ENCODE measurements around the gene ANKRD13D. TPM values are rescaled to one million over a fixed set of nuclear protein-coding genes. Genes with fewer than 3 reads are reported as not detected.

The ANKRD13D gene
- total and polyA plus RNA-seq, 2 experiments from 2014 or later, result 20.3 to 30.8 TPM

- TF ChIP-seq POLR2AphosphoS5 (IDR thresholded peaks at IDR 0.05; ENCODE audit: low read depth) (no peak), ZNF331 (CRISPR knock-in tag; IDR thresholded peaks at IDR 0.05; ENCODE audit: low read depth) (no peak), NANOG (IDR thresholded peaks at IDR 0.05; ENCODE audit: borderline replicate concordance) (no peak), EZH2 (IDR thresholded peaks at IDR 0.05; ENCODE audit: low read depth, unreplicated experiment) (no peak), CREB1 (CRISPR knock-in tag; IDR thresholded peaks at IDR 0.05; ENCODE audit: low read depth) (no peak), JUNB (IDR thresholded peaks at IDR 0.05; ENCODE audit: unreplicated experiment) (no peak), EZH2phosphoT487 (IDR thresholded peaks at IDR 0.05; ENCODE audit: unreplicated experiment) (no peak), ZNF114 (CRISPR knock-in tag; IDR thresholded peaks at IDR 0.05) (no peak), STAT1 (IDR thresholded peaks at IDR 0.05; ENCODE audit: unreplicated experiment) (no peak)
- TF ChIP-seq, protein P1, sequence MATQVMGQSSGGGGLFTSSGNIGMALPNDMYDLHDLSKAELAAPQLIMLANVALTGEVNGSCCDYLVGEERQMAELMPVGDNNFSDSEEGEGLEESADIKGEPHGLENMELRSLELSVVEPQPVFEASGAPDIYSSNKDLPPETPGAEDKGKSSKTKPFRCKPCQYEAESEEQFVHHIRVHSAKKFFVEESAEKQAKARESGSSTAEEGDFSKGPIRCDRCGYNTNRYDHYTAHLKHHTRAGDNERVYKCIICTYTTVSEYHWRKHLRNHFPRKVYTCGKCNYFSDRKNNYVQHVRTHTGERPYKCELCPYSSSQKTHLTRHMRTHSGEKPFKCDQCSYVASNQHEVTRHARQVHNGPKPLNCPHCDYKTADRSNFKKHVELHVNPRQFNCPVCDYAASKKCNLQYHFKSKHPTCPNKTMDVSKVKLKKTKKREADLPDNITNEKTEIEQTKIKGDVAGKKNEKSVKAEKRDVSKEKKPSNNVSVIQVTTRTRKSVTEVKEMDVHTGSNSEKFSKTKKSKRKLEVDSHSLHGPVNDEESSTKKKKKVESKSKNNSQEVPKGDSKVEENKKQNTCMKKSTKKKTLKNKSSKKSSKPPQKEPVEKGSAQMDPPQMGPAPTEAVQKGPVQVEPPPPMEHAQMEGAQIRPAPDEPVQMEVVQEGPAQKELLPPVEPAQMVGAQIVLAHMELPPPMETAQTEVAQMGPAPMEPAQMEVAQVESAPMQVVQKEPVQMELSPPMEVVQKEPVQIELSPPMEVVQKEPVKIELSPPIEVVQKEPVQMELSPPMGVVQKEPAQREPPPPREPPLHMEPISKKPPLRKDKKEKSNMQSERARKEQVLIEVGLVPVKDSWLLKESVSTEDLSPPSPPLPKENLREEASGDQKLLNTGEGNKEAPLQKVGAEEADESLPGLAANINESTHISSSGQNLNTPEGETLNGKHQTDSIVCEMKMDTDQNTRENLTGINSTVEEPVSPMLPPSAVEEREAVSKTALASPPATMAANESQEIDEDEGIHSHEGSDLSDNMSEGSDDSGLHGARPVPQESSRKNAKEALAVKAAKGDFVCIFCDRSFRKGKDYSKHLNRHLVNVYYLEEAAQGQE (IDR thresholded peaks at IDR 0.05; ENCODE audit: unreplicated experiment), result no peak
- TF ChIP-seq, protein P2, sequence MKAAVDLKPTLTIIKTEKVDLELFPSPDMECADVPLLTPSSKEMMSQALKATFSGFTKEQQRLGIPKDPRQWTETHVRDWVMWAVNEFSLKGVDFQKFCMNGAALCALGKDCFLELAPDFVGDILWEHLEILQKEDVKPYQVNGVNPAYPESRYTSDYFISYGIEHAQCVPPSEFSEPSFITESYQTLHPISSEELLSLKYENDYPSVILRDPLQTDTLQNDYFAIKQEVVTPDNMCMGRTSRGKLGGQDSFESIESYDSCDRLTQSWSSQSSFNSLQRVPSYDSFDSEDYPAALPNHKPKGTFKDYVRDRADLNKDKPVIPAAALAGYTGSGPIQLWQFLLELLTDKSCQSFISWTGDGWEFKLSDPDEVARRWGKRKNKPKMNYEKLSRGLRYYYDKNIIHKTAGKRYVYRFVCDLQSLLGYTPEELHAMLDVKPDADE (IDR thresholded peaks at IDR 0.05), result no peak
- TF ChIP-seq, protein P3, sequence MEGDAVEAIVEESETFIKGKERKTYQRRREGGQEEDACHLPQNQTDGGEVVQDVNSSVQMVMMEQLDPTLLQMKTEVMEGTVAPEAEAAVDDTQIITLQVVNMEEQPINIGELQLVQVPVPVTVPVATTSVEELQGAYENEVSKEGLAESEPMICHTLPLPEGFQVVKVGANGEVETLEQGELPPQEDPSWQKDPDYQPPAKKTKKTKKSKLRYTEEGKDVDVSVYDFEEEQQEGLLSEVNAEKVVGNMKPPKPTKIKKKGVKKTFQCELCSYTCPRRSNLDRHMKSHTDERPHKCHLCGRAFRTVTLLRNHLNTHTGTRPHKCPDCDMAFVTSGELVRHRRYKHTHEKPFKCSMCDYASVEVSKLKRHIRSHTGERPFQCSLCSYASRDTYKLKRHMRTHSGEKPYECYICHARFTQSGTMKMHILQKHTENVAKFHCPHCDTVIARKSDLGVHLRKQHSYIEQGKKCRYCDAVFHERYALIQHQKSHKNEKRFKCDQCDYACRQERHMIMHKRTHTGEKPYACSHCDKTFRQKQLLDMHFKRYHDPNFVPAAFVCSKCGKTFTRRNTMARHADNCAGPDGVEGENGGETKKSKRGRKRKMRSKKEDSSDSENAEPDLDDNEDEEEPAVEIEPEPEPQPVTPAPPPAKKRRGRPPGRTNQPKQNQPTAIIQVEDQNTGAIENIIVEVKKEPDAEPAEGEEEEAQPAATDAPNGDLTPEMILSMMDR (conservative IDR thresholded peaks at IDR 0.05; ENCODE audit: low read depth in 2 of 2), result no peak
- TF ChIP-seq, protein P4, sequence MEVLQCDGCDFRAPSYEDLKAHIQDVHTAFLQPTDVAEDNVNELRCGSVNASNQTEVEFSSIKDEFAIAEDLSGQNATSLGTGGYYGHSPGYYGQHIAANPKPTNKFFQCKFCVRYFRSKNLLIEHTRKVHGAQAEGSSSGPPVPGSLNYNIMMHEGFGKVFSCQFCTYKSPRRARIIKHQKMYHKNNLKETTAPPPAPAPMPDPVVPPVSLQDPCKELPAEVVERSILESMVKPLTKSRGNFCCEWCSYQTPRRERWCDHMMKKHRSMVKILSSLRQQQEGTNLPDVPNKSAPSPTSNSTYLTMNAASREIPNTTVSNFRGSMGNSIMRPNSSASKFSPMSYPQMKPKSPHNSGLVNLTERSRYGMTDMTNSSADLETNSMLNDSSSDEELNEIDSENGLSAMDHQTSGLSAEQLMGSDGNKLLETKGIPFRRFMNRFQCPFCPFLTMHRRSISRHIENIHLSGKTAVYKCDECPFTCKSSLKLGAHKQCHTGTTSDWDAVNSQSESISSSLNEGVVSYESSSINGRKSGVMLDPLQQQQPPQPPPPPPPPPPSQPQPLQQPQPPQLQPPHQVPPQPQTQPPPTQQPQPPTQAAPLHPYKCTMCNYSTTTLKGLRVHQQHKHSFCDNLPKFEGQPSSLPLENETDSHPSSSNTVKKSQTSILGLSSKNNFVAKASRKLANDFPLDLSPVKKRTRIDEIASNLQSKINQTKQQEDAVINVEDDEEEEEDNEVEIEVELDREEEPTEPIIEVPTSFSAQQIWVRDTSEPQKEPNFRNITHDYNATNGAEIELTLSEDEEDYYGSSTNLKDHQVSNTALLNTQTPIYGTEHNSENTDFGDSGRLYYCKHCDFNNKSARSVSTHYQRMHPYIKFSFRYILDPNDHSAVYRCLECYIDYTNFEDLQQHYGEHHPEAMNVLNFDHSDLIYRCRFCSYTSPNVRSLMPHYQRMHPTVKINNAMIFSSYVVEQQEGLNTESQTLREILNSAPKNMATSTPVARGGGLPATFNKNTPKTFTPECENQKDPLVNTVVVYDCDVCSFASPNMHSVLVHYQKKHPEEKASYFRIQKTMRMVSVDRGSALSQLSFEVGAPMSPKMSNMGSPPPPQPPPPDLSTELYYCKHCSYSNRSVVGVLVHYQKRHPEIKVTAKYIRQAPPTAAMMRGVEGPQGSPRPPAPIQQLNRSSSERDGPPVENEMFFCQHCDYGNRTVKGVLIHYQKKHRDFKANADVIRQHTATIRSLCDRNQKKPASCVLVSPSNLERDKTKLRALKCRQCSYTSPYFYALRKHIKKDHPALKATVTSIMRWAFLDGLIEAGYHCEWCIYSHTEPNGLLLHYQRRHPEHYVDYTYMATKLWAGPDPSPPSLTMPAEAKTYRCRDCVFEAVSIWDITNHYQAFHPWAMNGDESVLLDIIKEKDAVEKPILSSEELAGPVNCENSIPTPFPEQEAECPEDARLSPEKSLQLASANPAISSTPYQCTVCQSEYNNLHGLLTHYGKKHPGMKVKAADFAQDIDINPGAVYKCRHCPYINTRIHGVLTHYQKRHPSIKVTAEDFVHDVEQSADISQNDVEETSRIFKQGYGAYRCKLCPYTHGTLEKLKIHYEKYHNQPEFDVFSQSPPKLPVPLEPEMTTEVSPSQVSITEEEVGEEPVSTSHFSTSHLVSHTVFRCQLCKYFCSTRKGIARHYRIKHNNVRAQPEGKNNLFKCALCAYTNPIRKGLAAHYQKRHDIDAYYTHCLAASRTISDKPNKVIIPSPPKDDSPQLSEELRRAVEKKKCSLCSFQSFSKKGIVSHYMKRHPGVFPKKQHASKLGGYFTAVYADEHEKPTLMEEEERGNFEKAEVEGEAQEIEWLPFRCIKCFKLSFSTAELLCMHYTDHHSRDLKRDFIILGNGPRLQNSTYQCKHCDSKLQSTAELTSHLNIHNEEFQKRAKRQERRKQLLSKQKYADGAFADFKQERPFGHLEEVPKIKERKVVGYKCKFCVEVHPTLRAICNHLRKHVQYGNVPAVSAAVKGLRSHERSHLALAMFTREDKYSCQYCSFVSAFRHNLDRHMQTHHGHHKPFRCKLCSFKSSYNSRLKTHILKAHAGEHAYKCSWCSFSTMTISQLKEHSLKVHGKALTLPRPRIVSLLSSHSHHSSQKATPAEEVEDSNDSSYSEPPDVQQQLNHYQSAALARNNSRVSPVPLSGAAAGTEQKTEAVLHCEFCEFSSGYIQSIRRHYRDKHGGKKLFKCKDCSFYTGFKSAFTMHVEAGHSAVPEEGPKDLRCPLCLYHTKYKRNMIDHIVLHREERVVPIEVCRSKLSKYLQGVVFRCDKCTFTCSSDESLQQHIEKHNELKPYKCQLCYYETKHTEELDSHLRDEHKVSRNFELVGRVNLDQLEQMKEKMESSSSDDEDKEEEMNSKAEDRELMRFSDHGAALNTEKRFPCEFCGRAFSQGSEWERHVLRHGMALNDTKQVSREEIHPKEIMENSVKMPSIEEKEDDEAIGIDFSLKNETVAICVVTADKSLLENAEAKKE (CRISPR knock-in tag; IDR thresholded peaks at IDR 0.05), result no peak
- H4K20me1 ChIP-seq (replicated peaks; ENCODE audit: insufficient read depth), result no peaks in the 10 kb centered on the region
- peaks cover 3% of the 10 kb centered on the region; the same call in 1 of the 3 replicates for H3K4me1 Mint-ChIP-seq
- no peaks in the 10 kb centered on the region; the same call in 2 of the 3 replicates for H3K36me3 Mint-ChIP-seq (ENCODE audit: low read depth)
- DNase-seq (ENCODE audit: low spot score) (peak; percentile 43), ATAC-seq (peak; percentile 29)
- no peaks in the 10 kb centered on the region for H3K9me3 Mint-ChIP-seq
- H3K4me2 ChIP-seq, result peak overlapping the region; percentile 96
- peaks cover 11% of the 10 kb centered on the region for H3K27me3 Mint-ChIP-seq (ENCODE audit: insufficient read depth, low read depth, poor library complexity)
- peaks cover 15% of the 10 kb centered on the region; the same call in 1 of the 2 replicates for H3K4me1 ChIP-seq (ENCODE audit: insufficient read depth)
- H3K4me3 ChIP-seq, result peak overlapping the region; percentile 87
- no peak overlapping the region for H3K27ac Mint-ChIP-seq
- H3K36me3 ChIP-seq (ENCODE audit: insufficient read depth), result no peaks in the 10 kb centered on the region
- H2AFZ ChIP-seq, result peak overlapping the region; percentile 90
- no peaks in the 10 kb centered on the region for H3K27me3 ChIP-seq (ENCODE audit: insufficient read depth)
- H3K79me2 ChIP-seq (replicated peaks; ENCODE audit: insufficient read depth), result no peaks in the 10 kb centered on the region
- no peaks in the 10 kb centered on the region for H3K9me2 ChIP-seq (ENCODE audit: insufficient read depth)
- no peak overlapping the region for H3K27ac ChIP-seq (ENCODE audit: low read depth)
- peaks cover 4% of the 10 kb centered on the region; the same call in 1 of the 2 replicates for H3F3A ChIP-seq (replicated peaks; ENCODE audit: low read depth)
- H3K4me3 Mint-ChIP-seq, result peak overlapping the region; percentile 75; the same call in 2 of the 3 replicates
These were observed 14.8 kb downstream of the ANKRD13D start for GRCh38 chr11:67303835-67304411.
